Activated CD8-positive, alpha-beta memory T cell treated with anti-CD3 and anti-CD28 coated beads for 24 hours (primary cell): ENCODE data around the gene NCAPG.

Source experiments
- DNase-seq: peaks from one replicate; pipeline ENCODE4 v3.0.0-alpha.2; 2020

Gene NCAPG

DNA sequence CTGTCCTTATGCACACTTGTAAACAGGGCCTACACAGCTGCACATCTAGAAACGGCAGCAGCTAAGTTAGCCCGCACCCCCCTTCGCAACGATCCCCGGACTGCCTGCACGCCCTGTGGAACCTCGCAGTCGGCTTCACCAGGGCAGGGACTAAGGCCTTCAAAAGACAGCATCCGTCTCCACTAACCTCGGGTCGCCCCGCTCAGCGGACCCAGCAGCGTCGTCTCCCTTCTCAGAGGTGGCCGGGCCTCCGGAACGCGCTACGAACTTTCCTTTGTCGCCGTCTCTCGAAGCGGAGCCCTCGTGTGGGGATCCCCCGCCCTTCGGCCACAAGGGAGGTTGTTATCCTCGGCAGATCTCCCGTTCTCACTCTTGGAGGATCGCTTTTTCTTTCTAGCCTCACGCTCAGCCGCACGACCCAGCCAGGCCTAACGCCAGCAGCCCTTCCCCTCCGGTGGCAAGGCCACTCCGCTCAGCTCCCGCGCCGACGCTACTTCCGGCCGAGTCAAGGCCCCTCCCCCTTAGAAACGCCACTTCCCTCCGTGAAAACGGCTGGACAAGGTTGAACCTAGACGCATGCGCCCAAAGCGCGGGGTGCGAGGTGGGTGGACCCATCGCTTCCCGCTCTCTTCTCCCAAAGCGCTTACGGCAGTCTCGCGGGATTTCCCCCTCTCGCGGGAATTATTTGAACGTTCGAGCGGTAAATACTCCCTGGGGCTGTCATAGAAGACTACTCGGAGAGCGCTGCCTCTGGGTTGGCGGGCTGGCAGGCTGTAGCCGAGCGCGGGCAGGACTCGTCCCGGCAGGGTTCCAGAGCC, at the start of gene NCAPG, which contains the start of gene DCAF16:
Gene NCAPG, plus strand, starts transcription at position 720 of the 818 bp plus-strand sequence. CDS start 99 bp downstream, outside the sequence.
Gene DCAF16, minus strand, starts transcription at position 498 of the 818 bp plus-strand sequence. CDS start 6,616 bp downstream, outside the sequence.
- peak; percentile 100 for DNase-seq

- DNase-seq, result no peak
Measured at GRCh38 chr4:17761062-17761461, 49.7 kb upstream of the NCAPG start.

- DNase-seq, result no peak
Measured at GRCh38 chr4:17762726-17763125, 48.1 kb upstream of the NCAPG start.

GRCh38 chr4:17763416-17763815, 47.4 kb upstream of the NCAPG start:
- no peak for DNase-seq

DNA sequence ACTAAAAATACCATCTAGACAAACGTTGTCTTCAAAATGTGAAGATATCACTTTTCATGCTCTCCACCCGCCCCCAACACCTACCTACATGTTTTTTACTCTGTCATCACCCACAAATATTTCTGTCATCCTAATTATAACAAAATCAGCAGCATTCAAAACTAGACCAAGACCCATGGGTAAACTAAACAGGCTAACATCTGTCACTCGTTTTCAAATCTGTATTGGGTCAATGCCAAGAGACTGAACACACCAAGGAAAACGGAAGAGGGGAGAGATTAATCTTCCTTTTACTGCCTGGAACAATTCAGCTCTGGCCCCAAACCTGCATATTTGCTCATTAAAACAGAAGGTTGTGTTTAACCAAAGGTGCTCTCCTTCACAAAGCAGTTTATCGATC, 46.8 kb upstream of the NCAPG start:
- DNase-seq, result no peak

DNA sequence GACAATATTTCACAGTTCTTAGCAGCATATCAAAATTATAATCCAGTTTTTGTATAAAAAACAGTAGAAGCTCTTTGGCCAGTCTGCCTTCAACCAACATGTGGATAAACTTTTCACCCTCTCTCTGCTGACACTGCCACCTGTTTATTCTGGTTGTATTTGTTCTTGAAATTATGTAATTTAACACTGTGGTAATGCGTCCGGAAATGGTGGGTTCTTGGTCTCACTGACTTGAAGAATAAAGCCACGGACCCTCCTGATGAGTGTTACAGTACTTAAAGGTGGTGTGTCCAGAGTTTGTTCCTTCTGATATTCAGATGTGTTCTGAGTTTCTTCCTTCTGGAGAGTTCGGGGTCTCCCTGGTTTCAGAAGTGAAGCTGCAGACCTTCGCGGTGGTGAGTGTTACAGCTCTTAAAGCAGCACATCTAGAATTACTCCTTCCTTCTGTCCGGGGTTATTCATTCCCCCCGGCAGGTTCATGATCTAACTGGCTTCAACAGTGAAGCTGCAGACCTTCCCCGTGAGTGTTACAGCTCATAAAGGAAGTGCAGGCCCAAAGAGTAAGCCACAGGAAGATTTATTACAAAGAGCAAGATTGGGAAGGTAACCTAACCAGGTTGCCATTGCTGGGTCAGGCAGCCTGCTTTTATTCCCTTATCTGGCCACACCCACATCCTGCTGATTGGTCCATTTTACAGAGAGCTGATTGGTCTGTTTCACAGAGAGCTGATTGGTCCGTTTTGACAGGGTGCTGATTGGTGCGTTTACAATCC, 45.1 kb upstream of the NCAPG start:
- DNase-seq, result peak; percentile 59

DNA sequence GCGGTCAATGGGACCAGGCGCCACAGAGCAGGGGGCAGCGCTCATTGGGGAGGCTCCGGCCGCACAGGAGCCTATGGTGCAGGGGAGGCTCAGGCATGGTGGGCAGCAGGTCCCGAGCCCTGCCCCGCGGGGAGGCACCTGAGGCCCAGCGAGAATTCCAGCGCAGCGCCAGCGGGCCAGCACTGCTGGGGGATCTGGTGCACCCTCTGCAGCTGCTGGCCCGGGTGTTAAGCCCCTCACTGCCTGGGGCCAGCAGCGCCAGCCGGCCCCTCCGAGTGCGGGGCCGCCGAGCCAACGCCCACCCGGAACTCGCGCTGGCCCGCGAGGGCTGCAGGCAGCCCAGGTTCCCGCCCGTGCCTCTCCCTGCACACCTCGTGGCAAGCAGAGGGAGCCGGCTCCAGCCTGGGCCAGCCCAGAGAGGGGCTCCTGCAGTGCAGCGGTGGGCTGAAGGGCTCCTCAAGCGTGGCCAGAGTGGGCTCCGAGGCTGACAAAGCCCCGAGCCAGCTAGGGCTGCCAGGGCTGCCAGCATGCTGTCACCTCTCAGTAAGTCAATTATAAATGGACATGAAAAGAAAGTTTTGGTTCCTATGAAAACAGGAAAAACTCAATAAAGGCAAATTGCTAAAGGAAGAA, 43.8 kb upstream of the NCAPG start:
- DNase-seq, result no peak

- no peak for DNase-seq
Measured at GRCh38 chr4:17769406-17770174, 41.2 kb upstream of the NCAPG start.

DNA sequence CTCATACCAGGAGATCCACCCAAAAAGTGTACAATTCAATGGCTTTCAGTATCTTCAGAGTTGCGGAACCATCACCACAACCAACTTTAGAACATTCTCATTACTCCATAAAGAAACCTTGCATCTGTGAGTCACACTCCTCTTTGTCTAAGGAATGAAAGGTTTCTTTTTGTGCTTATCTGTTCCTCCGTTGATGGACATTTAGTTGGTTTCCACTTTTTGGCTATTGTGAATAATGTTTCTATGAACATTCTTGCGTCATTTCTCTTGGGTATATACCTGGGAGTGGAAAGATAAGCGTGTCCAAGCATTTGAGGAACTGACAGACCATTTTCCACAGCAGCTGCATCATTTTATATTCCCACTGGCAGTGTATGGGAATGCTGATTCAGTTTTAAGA, 39.9 kb upstream of the NCAPG start:
- no peak for DNase-seq

DNA sequence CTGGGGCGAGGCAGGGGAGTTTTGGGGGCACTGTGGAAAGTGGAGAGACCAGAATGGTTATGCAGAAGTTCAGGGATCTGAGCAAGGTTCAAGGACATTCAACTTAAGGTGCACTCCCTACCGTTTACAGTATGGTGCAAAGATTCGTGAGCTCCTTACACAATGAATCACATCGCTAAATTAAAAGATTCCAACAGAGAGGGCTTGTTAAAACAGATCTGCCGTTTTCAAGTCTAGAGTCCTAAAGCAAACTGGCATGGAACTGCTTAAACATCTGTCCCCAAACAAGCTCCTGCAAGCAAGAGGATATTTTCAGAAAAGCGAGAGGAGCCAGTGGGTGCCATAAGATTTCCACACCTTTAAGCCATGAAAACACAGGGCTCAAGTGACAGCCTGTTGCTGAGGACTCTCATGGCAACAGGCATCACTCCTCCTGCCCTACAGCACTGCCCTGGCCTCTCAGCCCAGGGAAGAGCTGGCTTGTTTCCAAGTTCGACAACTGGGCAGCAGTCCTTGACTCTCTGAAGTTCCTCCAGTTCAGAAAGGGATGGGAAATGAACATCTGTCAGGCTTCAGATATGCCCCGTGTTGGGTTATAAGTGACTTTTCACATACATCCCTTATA, 39.4 kb upstream of the NCAPG start:
- DNase-seq, result no peak

DNA sequence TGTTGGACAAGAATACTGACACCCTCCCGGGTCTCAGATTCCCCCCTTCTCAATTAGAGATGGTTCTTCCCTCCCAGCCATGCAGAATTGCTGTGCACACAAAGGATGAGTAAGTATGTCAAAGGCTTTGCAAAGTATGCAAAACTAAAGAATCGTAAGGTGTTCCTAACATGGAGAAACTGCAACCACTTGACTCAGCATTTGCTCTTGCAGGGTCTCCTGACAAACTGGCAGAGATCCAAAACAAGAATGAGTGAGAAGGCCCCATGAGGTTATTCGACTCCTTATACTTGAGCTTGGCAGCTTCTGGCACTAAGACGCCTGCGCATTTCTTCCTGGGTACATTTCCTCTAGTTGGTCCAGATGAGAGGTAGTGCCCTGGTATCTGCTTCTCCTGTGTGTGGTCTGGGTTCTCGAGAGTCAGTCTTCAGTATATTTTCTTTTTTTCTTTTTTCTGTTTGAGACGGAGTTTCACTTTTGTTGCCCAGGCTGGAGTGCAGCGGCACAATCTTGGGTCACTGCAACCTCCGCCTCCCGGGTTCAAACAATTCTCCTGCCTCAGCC, 37.6 kb upstream of the NCAPG start:
- DNase-seq, result no peak

- no peak for DNase-seq
Measured at GRCh38 chr4:17778431-17778830, 32.3 kb upstream of the NCAPG start.

- DNase-seq, result no peak
Measured at GRCh38 chr4:17780501-17781299, 30.1 kb upstream of the NCAPG start.

GRCh38 chr4:17781300-17782287, 29.2 kb upstream of the NCAPG start, which contains the start of gene FAM184B:
FAM184B (minus strand) TSS chr4:17781621; CDS start chr4:17781299, 322 bp downstream.
- peak; percentile 60 for DNase-seq

DNA sequence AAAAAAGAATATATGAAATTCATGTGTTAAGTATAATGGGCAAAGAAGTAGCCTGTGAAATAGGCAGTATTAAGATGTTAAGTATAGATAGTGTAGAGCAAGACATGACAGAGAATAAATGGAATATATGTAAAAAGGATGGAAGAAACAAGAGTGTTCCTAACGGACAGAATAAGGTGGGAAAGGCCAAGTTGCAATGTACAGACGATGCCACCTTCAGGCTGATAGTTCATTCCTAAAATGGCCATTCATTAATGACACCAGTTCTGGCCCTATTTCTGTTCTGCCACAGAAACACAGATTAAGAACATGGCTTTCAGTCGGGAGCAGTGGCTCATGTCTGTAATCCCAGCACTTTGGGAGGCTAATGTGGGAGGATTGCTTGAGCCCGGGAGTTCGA, 24.9 kb upstream of the NCAPG start:
- DNase-seq, result no peak

GRCh38 chr4:17786567-17786966, 24.2 kb upstream of the NCAPG start:
- no peak for DNase-seq

GRCh38 chr4:17787315-17787714, 23.5 kb upstream of the NCAPG start:
- DNase-seq, result no peak

DNA sequence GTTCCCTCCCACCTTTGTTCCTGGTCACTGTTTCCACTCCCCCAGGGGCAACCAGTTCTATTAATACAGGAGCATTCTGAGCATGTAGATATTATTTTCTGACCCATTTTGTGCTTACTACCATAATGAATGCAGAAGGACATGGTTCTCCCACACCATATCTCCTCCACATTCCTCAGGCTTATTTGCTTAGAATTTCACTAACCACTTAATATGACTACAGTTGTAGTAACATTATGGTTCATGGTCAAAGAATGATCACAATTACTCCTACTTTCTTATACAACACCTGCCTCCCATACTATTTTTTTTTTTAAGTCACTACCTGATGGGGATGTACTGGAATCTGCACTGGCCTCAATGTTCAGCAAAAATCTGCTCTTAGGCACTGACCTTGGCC, 21.8 kb upstream of the NCAPG start:
- DNase-seq, result no peak

DNA sequence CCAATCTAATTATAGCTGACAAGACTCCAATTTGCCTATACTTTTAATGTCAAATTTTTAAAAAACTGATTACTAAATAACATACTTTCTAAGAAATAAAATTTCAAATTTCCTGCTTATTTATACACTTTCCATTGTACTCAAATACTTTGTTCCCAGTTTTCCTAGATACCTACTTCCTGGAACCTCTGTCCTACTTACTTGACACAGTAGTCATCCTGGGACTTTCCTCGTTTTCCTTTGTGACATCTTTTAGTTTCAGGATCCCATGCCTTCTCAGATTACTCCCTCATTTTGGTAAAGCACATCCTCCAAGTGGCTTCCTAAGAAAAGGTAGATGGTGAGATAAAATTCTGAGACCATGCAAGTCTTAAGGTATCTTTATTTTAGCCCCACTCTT, 16.0 kb upstream of the NCAPG start:
- DNase-seq, result no peak

GRCh38 chr4:17797808-17798207, 13.0 kb upstream of the NCAPG start:
- no peak for DNase-seq
